ENCODE results near the gene MICALL2.

Gene MICALL2

GRCh38 chr7:1494866-1495563 is 35.7 kb upstream of the MICALL2 start:
- Histone ChIP-seq H3K9me3 (ENCODE audit: low read depth, low read length) (no peaks in the 10 kb centered on the region), H3K36me3 (ENCODE audit: insufficient read depth, low read length) (peaks cover 7% of the 10 kb centered on the region; the same call in 1 of the 2 replicates), H3K9ac (ENCODE audit: insufficient read length) (no peak overlapping the region), H3K4me3 (no peak overlapping the region), H3K27ac (no peak overlapping the region)
- TF ChIP-seq POLR2AphosphoS5 (IDR thresholded peaks at IDR 0.05; ENCODE audit: borderline replicate concordance, low read depth, low read length) (no peak), FOXP2 (optimal IDR thresholded peaks at IDR 0.05; ENCODE audit: control extremely low read depth, extremely low read length, insufficient read depth) (no peak), EZH2 (IDR thresholded peaks at IDR 0.05) (no peak)
- DNase-seq (ENCODE audit: low read depth, low spot score): no peak

GRCh38 chr7:1494447-1494846 is 35.2 kb upstream of the MICALL2 start:
- Histone ChIP-seq H3K27ac (no peak overlapping the region), H3K36me3 (ENCODE audit: insufficient read depth, low read length) (peaks cover 7% of the 10 kb centered on the region; the same call in 1 of the 2 replicates), H3K9ac (ENCODE audit: insufficient read length) (no peak overlapping the region), H3K4me3 (no peak overlapping the region), H3K9me3 (ENCODE audit: low read depth, low read length) (no peaks in the 10 kb centered on the region)
- no peak for DNase-seq (ENCODE audit: low read depth, low spot score)
- TF ChIP-seq EZH2 (IDR thresholded peaks at IDR 0.05) (no peak), FOXP2 (optimal IDR thresholded peaks at IDR 0.05; ENCODE audit: control extremely low read depth, extremely low read length, insufficient read depth) (no peak), POLR2AphosphoS5 (IDR thresholded peaks at IDR 0.05; ENCODE audit: borderline replicate concordance, low read depth, low read length) (no peak)

GRCh38 chr7:1493571-1493970 is 34.3 kb upstream of the MICALL2 start:
- no peak for DNase-seq (ENCODE audit: low read depth, low spot score)
- no peak for TF ChIP-seq POLR2AphosphoS5 (IDR thresholded peaks at IDR 0.05; ENCODE audit: borderline replicate concordance, low read depth, low read length)
- no peak for TF ChIP-seq EZH2 (IDR thresholded peaks at IDR 0.05)
- TF ChIP-seq FOXP2 (optimal IDR thresholded peaks at IDR 0.05; ENCODE audit: control extremely low read depth, extremely low read length, insufficient read depth): no peak
- H3K4me3 ChIP-seq: no peak overlapping the region
- H3K9me3 ChIP-seq (ENCODE audit: low read depth, low read length): no peaks in the 10 kb centered on the region
- H3K36me3 ChIP-seq (ENCODE audit: insufficient read depth, low read length): peaks cover 4% of the 10 kb centered on the region; the same call in 1 of the 2 replicates
- H3K27ac ChIP-seq: no peak overlapping the region
- H3K9ac ChIP-seq (ENCODE audit: insufficient read length): no peak overlapping the region

- no peak for DNase-seq (ENCODE audit: low read depth, low spot score)
- no peak overlapping the region for H3K4me3 ChIP-seq
- H3K9me3 ChIP-seq (ENCODE audit: low read depth, low read length): no peaks in the 10 kb centered on the region
- peaks cover 4% of the 10 kb centered on the region; the same call in 1 of the 2 replicates for H3K36me3 ChIP-seq (ENCODE audit: insufficient read depth, low read length)
- H3K27ac ChIP-seq: no peak overlapping the region
- no peak overlapping the region for H3K9ac ChIP-seq (ENCODE audit: insufficient read length)
- TF ChIP-seq EZH2 (IDR thresholded peaks at IDR 0.05): no peak
- no peak for TF ChIP-seq POLR2AphosphoS5 (IDR thresholded peaks at IDR 0.05; ENCODE audit: borderline replicate concordance, low read depth, low read length)
- TF ChIP-seq FOXP2 (optimal IDR thresholded peaks at IDR 0.05; ENCODE audit: control extremely low read depth, extremely low read length, insufficient read depth): no peak
Observed at GRCh38 chr7:1493129-1493528, 33.9 kb upstream of the MICALL2 start.

- Histone ChIP-seq H3K9ac (ENCODE audit: insufficient read length) (no peak overlapping the region), H3K4me3 (no peak overlapping the region), H3K36me3 (ENCODE audit: insufficient read depth, low read length) (peaks cover 4% of the 10 kb centered on the region; the same call in 1 of the 2 replicates), H3K27ac (no peak overlapping the region), H3K9me3 (ENCODE audit: low read depth, low read length) (no peaks in the 10 kb centered on the region)
- TF ChIP-seq EZH2 (IDR thresholded peaks at IDR 0.05) (no peak), FOXP2 (optimal IDR thresholded peaks at IDR 0.05; ENCODE audit: control extremely low read depth, extremely low read length, insufficient read depth) (no peak), POLR2AphosphoS5 (IDR thresholded peaks at IDR 0.05; ENCODE audit: borderline replicate concordance, low read depth, low read length) (no peak)
- DNase-seq (ENCODE audit: low read depth, low spot score): no peak
Observed at GRCh38 chr7:1492640-1493039, 33.4 kb upstream of the MICALL2 start.

GRCh38 chr7:1492221-1492620 is 33.0 kb upstream of the MICALL2 start:
- Histone ChIP-seq H3K9ac (ENCODE audit: insufficient read length) (no peak overlapping the region), H3K27ac (no peak overlapping the region), H3K36me3 (ENCODE audit: insufficient read depth, low read length) (peaks cover 4% of the 10 kb centered on the region; the same call in 1 of the 2 replicates), H3K4me3 (no peak overlapping the region), H3K9me3 (ENCODE audit: low read depth, low read length) (no peaks in the 10 kb centered on the region)
- DNase-seq (ENCODE audit: low read depth, low spot score): no peak
- TF ChIP-seq FOXP2 (optimal IDR thresholded peaks at IDR 0.05; ENCODE audit: control extremely low read depth, extremely low read length, insufficient read depth): no peak
- no peak for TF ChIP-seq EZH2 (IDR thresholded peaks at IDR 0.05)

DNA sequence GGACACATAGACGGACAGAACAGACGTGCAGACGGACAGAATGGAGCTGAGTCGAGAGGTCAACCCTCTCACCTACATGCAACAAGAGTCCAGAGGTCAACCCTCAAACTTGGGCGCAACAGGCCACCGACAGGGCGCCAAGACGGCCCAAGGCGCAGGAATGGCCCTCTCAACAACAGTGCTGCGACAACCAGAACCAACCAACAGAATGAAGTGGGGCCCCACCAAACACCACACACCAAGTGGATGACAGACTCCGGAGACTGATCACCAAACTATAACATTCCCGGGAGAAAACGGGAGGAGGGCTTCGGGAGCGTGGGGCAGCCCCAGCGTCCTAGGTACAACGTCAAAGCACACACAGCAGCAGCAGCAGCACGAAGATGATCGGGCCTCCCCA is 31.6 kb upstream of the MICALL2 start:
- Histone ChIP-seq H3K27ac (no peak overlapping the region), H3K36me3 (ENCODE audit: insufficient read depth, low read length) (peaks cover 4% of the 10 kb centered on the region; the same call in 1 of the 2 replicates), H3K9me3 (ENCODE audit: low read depth, low read length) (no peaks in the 10 kb centered on the region), H3K4me3 (no peak overlapping the region), H3K9ac (ENCODE audit: insufficient read length) (no peak overlapping the region)
- no peak for DNase-seq (ENCODE audit: low read depth, low spot score)
- TF ChIP-seq EZH2 (IDR thresholded peaks at IDR 0.05): no peak
- no peak for TF ChIP-seq POLR2AphosphoS5 (IDR thresholded peaks at IDR 0.05; ENCODE audit: borderline replicate concordance, low read depth, low read length)
- TF ChIP-seq FOXP2 (optimal IDR thresholded peaks at IDR 0.05; ENCODE audit: control extremely low read depth, extremely low read length, insufficient read depth): no peak

DNA sequence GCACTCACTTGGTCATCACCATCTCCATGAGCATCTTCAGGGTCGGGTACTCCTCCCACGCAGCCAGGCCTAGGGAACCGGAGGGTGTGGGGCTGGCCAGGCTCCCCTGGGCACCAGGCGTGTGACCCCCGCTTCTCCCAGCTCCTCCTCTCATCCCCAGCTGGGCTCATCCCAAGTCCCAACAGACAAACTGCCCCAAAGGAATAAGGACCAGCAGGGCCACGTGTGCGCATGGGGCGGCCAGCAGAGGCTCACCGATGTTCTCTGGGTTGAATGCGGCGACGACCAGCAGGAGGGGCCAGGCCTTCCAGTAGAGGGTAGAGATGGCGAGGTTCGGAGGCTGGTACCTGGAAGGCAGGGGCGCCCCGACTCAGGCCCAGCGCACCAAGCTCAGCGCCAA is 30.1 kb upstream of the MICALL2 start:
- Histone ChIP-seq H3K36me3 (ENCODE audit: insufficient read depth, low read length) (no peaks in the 10 kb centered on the region; the same call in 1 of the 2 replicates), H3K9me3 (ENCODE audit: low read depth, low read length) (no peaks in the 10 kb centered on the region), H3K27ac (no peak overlapping the region), H3K4me3 (no peak overlapping the region), H3K9ac (ENCODE audit: insufficient read length) (no peak overlapping the region)
- no peak for DNase-seq (ENCODE audit: low read depth, low spot score)
- TF ChIP-seq FOXP2 (optimal IDR thresholded peaks at IDR 0.05; ENCODE audit: control extremely low read depth, extremely low read length, insufficient read depth) (no peak), POLR2AphosphoS5 (IDR thresholded peaks at IDR 0.05; ENCODE audit: borderline replicate concordance, low read depth, low read length) (no peak), EZH2 (IDR thresholded peaks at IDR 0.05) (no peak)

Data from SK-N-MC (cell line).